Astrocyte (in vitro differentiated cells and primary cell): Measurements from ENCODE around the gene MROH2A. TPM values are rescaled to one million over a fixed set of nuclear protein-coding genes. Genes with fewer than 3 reads are reported as not detected.

Experiments used
- DNase-seq: peaks from one replicate; pipeline ENCODE4 v3.0.0-alpha.2; 2010; ENCODE audit warnings: low read depth
- FAIRE-seq: peaks from 2 replicates; lab custom pipeline; 2011; peaks lifted over from hg19 to GRCh38; lab: Jason Lieb, UNC
- H2AFZ ChIP-seq: 2 replicates; pipeline ENCODE4 v1.6.0; 2012; ENCODE audit warnings: low read depth, low read length, inconsistent platforms
- H3K27ac ChIP-seq: 2 replicates; pipeline ENCODE4 v1.5.1; 2011; ENCODE audit warnings: low read depth, low read length, inconsistent platforms
- H3K27me3 ChIP-seq: 2 replicates; pipeline ENCODE4 v1.6.0; 2011; ENCODE audit warnings: low read length, inconsistent platforms; ENCODE audit not compliant: insufficient read depth
- H3K36me3 ChIP-seq: 2 replicates; pipeline ENCODE4 v1.5.1; 2011; ENCODE audit warnings: low read length, inconsistent platforms; ENCODE audit not compliant: insufficient read depth
- H3K4me1 ChIP-seq: 2 replicates; pipeline ENCODE4 v1.5.1; 2011; ENCODE audit warnings: low read length, inconsistent platforms; ENCODE audit not compliant: insufficient read depth
- H3K4me2 ChIP-seq: 2 replicates; pipeline ENCODE4 v1.6.0; 2012; ENCODE audit warnings: low read length, inconsistent platforms
- H3K4me3 ChIP-seq: 2 replicates; pipeline ENCODE4 v1.5.1; 2011; ENCODE audit warnings: low read depth, mild to moderate bottlenecking, low read length, inconsistent platforms; ENCODE audit not compliant: insufficient read depth
- H3K79me2 ChIP-seq: 2 replicates; pipeline ENCODE4 v1.6.0; 2012; ENCODE audit warnings: mild to moderate bottlenecking, low read length, inconsistent platforms; ENCODE audit not compliant: insufficient read depth
- H3K9ac ChIP-seq: 2 replicates; pipeline ENCODE4 v1.6.0; 2012; ENCODE audit warnings: mild to moderate bottlenecking, low read length, inconsistent platforms
- H3K9me3 ChIP-seq: 2 replicates; pipeline ENCODE4 v1.5.1; 2012; ENCODE audit warnings: low read depth, mild to moderate bottlenecking, low read length, inconsistent platforms; ENCODE audit not compliant: insufficient read depth
- H4K20me1 ChIP-seq: 2 replicates; pipeline ENCODE4 v1.6.0; 2012; ENCODE audit warnings: low read length, inconsistent platforms; ENCODE audit not compliant: insufficient read depth
- H3K27ac Mint-ChIP-seq: one replicate; pipeline ENCODE4 v1.8.0; 2021; ENCODE audit warnings: mild to moderate bottlenecking, mixed read lengths; ENCODE audit not compliant: unreplicated experiment
- H3K27me3 Mint-ChIP-seq: one replicate; pipeline ENCODE4 v1.8.0; 2021; ENCODE audit warnings: low read depth, mixed read lengths; ENCODE audit not compliant: unreplicated experiment
- H3K36me3 Mint-ChIP-seq: one replicate; pipeline ENCODE4 v1.8.0; 2021; ENCODE audit warnings: low read depth, mixed read lengths; ENCODE audit not compliant: unreplicated experiment
- H3K4me1 Mint-ChIP-seq: one replicate; pipeline ENCODE4 v1.8.0; 2021; ENCODE audit warnings: low read depth, mixed read lengths; ENCODE audit not compliant: unreplicated experiment
- H3K4me3 Mint-ChIP-seq: one replicate; pipeline ENCODE4 v1.8.0; 2021; ENCODE audit warnings: mild to moderate bottlenecking, moderate library complexity, mixed read lengths; ENCODE audit not compliant: unreplicated experiment
- H3K9me3 Mint-ChIP-seq: one replicate; pipeline ENCODE4 v1.8.0; 2021; ENCODE audit warnings: mild to moderate bottlenecking, mixed read lengths; ENCODE audit not compliant: unreplicated experiment
- EZH2 ChIP-seq: IDR thresholded peaks from 2 replicates; pipeline ENCODE4 v1.6.1; 2012; ENCODE audit warnings: mild to moderate bottlenecking, low read length, inconsistent platforms; ENCODE audit not compliant: insufficient read depth
- total RNA-seq: library from RNA; stranded (reverse); gene quantifications from 2 replicates; pipeline ENCODE4 v1.2.1, GENCODE V29; 2021
- TF ChIP-seq, protein P1 (sequence below): IDR thresholded peaks from 2 replicates; pipeline ENCODE4 v1.5.1; 2011; ENCODE audit warnings: low read depth, mild to moderate bottlenecking, inconsistent platforms, low read length, moderate library complexity; ENCODE audit not compliant: insufficient read depth

Gene MROH2A
- total RNA-seq, 1 donor from 2014 or later, result not detected

DNA sequence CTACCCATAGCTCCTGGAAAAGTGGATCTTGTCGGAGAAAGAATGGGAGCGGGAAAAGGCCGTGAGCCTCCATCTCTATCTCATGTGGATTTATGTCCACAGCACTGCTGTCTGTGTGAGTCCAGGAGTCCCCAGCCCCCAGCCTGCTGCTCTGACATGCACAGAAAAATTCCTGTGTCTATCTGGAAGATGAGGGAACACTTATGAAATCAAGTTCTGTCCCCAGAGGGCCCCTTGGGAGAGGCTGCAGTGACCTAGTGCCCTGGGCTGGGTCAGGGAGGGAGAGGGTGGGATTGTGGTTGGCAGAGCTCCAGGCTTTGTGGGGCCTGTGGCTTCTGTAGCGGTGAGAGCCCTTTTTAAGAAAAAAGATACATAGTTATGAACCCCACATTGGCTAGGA is 38.6 kb downstream of the MROH2A start:
- H3K27me3 Mint-ChIP-seq, result peaks cover 32% of the 10 kb centered on the region
- Histone ChIP-seq H3K27me3 (no peaks in the 10 kb centered on the region), H3K27ac (no peak overlapping the region), H2AFZ (no peak overlapping the region), H3K79me2 (no peaks in the 10 kb centered on the region), H3K9ac (no peak overlapping the region), H3K9me3 (no peaks in the 10 kb centered on the region), H3K36me3 (no peaks in the 10 kb centered on the region), H3K4me2 (no peak overlapping the region), H4K20me1 (no peaks in the 10 kb centered on the region), H3K4me3 (no peak overlapping the region), H3K4me1 (no peaks in the 10 kb centered on the region)
- no peak overlapping the region for H3K4me3 Mint-ChIP-seq
- H3K4me1 Mint-ChIP-seq, result no peaks in the 10 kb centered on the region
- TF ChIP-seq EZH2, result no peak
- no peak overlapping the region for H3K27ac Mint-ChIP-seq
- FAIRE-seq (no peak), DNase-seq (no peak)
- no peaks in the 10 kb centered on the region for H3K36me3 Mint-ChIP-seq
- no peaks in the 10 kb centered on the region for H3K9me3 Mint-ChIP-seq

DNA sequence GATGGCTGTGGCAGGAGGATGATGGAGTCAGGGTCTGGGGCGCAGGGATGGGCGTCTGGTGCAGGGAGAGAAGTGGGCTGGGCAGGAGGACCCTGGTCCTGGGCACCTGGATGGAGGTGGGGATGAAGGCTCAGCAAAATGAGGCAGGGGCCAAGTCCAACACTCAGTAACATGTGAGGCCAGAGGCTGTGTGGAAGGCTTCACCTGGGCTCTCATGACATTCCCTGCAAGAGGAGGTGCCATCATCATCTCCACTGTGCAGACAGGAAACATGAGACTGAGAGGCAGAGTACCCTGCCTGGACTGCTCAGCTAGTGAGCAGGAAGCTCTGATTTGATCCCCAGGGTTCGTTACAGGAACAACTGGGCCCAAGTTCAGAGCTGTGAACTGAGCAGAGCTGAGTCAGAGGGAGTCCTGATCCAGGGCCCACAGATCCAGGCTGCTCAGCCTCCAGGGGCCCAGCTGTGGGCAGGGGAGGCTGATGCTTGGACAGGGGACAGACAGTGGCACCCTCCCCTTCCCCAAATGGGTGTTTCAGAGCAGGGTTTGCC is 39.3 kb downstream of the MROH2A start:
- peaks cover 27% of the 10 kb centered on the region for H3K27me3 Mint-ChIP-seq
- no peak overlapping the region for H3K27ac Mint-ChIP-seq
- no peaks in the 10 kb centered on the region for H3K4me1 Mint-ChIP-seq

DNA sequence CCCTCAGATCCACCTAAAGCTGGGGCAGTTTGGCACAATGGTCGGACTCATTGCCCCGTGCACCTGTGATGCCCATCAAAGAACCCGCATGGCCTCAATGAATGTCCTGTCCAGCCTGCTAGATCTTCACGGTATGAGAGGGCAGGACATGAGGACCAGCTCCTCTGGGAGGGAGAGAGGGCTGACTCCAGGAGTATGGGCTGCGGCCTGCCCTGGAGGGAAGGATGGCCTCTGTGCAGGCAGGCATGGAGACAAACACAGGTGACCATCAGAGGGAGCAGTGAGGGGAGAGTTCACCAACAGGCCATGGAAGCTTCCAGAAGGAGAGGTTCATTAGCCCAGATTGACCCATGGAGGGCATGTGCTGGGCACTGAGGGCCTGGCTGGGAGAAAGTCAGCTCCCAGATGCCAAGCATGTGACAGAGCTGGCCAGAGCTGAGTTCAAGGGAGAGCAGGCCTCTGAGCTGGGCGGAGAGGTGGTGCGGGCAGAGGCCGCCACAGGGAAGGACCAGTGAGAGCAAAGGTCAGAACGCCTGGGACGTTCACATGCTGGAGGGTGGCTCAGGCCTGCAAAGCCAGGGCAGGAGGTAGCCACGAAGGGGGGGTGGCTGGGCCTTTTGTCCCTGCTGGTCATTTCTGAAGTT is 40.0 kb downstream of the MROH2A start:
- no peaks in the 10 kb centered on the region for H3K36me3 ChIP-seq
- no peak overlapping the region for H3K27ac ChIP-seq
- H3K9ac ChIP-seq, result no peak overlapping the region
- no peaks in the 10 kb centered on the region for H3K79me2 ChIP-seq
- Mint-ChIP-seq H3K27me3 (peaks cover 25% of the 10 kb centered on the region), H3K4me1 (no peaks in the 10 kb centered on the region), H3K9me3 (no peaks in the 10 kb centered on the region), H3K36me3 (no peaks in the 10 kb centered on the region), H3K4me3 (no peak overlapping the region), H3K27ac (no peak overlapping the region)
- H3K9me3 ChIP-seq, result no peaks in the 10 kb centered on the region
- H3K4me1 ChIP-seq, result no peaks in the 10 kb centered on the region
- no peak overlapping the region for H2AFZ ChIP-seq
- DNase-seq, result no peak
- no peaks in the 10 kb centered on the region for H3K27me3 ChIP-seq
- no peak overlapping the region for H3K4me3 ChIP-seq
- H3K4me2 ChIP-seq, result no peak overlapping the region
- no peak for TF ChIP-seq EZH2
- TF ChIP-seq, protein P1, sequence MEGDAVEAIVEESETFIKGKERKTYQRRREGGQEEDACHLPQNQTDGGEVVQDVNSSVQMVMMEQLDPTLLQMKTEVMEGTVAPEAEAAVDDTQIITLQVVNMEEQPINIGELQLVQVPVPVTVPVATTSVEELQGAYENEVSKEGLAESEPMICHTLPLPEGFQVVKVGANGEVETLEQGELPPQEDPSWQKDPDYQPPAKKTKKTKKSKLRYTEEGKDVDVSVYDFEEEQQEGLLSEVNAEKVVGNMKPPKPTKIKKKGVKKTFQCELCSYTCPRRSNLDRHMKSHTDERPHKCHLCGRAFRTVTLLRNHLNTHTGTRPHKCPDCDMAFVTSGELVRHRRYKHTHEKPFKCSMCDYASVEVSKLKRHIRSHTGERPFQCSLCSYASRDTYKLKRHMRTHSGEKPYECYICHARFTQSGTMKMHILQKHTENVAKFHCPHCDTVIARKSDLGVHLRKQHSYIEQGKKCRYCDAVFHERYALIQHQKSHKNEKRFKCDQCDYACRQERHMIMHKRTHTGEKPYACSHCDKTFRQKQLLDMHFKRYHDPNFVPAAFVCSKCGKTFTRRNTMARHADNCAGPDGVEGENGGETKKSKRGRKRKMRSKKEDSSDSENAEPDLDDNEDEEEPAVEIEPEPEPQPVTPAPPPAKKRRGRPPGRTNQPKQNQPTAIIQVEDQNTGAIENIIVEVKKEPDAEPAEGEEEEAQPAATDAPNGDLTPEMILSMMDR, result no peak
- FAIRE-seq, result no peak
- H4K20me1 ChIP-seq, result no peaks in the 10 kb centered on the region

More for the DNA sequence above, 39.3 kb downstream of the MROH2A start:
- H3K4me3 Mint-ChIP-seq, result no peak overlapping the region
- no peaks in the 10 kb centered on the region for H3K36me3 Mint-ChIP-seq
- no peak for FAIRE-seq
- Histone ChIP-seq H3K27me3 (no peaks in the 10 kb centered on the region), H3K79me2 (no peaks in the 10 kb centered on the region), H3K4me3 (no peak overlapping the region), H3K4me1 (no peaks in the 10 kb centered on the region), H3K27ac (no peak overlapping the region), H4K20me1 (no peaks in the 10 kb centered on the region), H3K9me3 (no peaks in the 10 kb centered on the region), H3K4me2 (no peak overlapping the region), H3K9ac (no peak overlapping the region), H2AFZ (no peak overlapping the region), H3K36me3 (no peaks in the 10 kb centered on the region)
- no peak for DNase-seq
- H3K9me3 Mint-ChIP-seq, result no peaks in the 10 kb centered on the region
- TF ChIP-seq, protein P1, result no peak
- no peak for TF ChIP-seq EZH2
